ENCODE data around the gene EP400. TPM values are rescaled to one million over a fixed set of nuclear protein-coding genes. Genes with fewer than 3 reads are reported as not detected.

Gene EP400
- total and polyA plus RNA-seq, 2 of the 13 experiments (the other 11 are each of a cell fraction or from before 2014, with no cell fraction given), result 4.9 to 5.0 TPM

DNA sequence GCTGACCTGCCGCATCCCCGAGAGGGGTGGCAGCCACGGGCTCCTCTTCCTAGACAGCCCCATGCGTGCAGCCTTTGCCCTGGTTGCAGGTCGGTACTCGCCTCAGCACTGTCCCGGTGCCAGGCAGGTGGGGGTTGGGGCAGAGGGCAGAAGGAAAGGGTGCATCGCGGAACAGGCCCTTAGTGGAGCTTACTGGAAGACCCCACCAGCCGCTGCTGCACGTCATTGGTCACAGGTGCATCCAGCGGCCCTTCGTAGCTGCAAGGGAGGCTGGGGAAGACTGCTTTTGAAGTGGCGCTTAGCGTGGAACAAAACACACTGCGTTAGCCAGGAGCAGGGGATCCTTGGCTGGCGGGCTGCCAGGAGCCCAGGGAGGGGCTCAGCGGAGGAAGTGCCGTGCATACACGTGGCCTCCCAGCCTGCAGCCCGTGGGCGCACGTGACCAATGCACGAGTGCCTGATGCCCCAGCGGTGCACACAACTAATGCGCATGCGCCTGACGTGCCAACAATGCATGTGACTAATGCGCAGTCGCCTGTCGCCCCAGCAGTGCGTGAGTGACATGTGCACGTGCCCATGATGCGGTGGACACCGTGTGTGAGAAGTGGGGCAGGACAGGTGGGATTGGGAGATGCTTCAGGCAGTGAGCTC is 5.0 kb upstream of the EP400 start (continued):
- no peak for TF ChIP-seq KDM3A (CRISPR knock-in tag; IDR thresholded peaks at IDR 0.05; ENCODE audit: low read depth)
- TF ChIP-seq KLF13 (CRISPR knock-in tag; IDR thresholded peaks at IDR 0.05), result no peak
- TF ChIP-seq, protein P1, sequence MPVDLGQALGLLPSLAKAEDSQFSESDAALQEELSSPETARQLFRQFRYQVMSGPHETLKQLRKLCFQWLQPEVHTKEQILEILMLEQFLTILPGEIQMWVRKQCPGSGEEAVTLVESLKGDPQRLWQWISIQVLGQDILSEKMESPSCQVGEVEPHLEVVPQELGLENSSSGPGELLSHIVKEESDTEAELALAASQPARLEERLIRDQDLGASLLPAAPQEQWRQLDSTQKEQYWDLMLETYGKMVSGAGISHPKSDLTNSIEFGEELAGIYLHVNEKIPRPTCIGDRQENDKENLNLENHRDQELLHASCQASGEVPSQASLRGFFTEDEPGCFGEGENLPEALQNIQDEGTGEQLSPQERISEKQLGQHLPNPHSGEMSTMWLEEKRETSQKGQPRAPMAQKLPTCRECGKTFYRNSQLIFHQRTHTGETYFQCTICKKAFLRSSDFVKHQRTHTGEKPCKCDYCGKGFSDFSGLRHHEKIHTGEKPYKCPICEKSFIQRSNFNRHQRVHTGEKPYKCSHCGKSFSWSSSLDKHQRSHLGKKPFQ (CRISPR knock-in tag; IDR thresholded peaks at IDR 0.05; ENCODE audit: insufficient replicate concordance), result no peak
- no peak for TF ChIP-seq ZNF777 (CRISPR knock-in tag; IDR thresholded peaks at IDR 0.05)
- no peak for TF ChIP-seq CREB1 (IDR thresholded peaks at IDR 0.05)
- no peak for TF ChIP-seq CREB1 (CRISPR knock-in tag; IDR thresholded peaks at IDR 0.05)
- TF ChIP-seq NCOA1 (CRISPR knock-in tag; IDR thresholded peaks at IDR 0.05), result no peak
- TF ChIP-seq, protein P2, sequence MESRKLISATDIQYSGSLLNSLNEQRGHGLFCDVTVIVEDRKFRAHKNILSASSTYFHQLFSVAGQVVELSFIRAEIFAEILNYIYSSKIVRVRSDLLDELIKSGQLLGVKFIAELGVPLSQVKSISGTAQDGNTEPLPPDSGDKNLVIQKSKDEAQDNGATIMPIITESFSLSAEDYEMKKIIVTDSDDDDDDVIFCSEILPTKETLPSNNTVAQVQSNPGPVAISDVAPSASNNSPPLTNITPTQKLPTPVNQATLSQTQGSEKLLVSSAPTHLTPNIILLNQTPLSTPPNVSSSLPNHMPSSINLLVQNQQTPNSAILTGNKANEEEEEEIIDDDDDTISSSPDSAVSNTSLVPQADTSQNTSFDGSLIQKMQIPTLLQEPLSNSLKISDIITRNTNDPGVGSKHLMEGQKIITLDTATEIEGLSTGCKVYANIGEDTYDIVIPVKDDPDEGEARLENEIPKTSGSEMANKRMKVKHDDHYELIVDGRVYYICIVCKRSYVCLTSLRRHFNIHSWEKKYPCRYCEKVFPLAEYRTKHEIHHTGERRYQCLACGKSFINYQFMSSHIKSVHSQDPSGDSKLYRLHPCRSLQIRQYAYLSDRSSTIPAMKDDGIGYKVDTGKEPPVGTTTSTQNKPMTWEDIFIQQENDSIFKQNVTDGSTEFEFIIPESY (CRISPR knock-in tag; IDR thresholded peaks at IDR 0.05), result peak; percentile 59; the same call in 1 of the 2 replicates
- TF ChIP-seq RELA (CRISPR knock-in tag; IDR thresholded peaks at IDR 0.05), result no peak
- TF ChIP-seq, protein P3, sequence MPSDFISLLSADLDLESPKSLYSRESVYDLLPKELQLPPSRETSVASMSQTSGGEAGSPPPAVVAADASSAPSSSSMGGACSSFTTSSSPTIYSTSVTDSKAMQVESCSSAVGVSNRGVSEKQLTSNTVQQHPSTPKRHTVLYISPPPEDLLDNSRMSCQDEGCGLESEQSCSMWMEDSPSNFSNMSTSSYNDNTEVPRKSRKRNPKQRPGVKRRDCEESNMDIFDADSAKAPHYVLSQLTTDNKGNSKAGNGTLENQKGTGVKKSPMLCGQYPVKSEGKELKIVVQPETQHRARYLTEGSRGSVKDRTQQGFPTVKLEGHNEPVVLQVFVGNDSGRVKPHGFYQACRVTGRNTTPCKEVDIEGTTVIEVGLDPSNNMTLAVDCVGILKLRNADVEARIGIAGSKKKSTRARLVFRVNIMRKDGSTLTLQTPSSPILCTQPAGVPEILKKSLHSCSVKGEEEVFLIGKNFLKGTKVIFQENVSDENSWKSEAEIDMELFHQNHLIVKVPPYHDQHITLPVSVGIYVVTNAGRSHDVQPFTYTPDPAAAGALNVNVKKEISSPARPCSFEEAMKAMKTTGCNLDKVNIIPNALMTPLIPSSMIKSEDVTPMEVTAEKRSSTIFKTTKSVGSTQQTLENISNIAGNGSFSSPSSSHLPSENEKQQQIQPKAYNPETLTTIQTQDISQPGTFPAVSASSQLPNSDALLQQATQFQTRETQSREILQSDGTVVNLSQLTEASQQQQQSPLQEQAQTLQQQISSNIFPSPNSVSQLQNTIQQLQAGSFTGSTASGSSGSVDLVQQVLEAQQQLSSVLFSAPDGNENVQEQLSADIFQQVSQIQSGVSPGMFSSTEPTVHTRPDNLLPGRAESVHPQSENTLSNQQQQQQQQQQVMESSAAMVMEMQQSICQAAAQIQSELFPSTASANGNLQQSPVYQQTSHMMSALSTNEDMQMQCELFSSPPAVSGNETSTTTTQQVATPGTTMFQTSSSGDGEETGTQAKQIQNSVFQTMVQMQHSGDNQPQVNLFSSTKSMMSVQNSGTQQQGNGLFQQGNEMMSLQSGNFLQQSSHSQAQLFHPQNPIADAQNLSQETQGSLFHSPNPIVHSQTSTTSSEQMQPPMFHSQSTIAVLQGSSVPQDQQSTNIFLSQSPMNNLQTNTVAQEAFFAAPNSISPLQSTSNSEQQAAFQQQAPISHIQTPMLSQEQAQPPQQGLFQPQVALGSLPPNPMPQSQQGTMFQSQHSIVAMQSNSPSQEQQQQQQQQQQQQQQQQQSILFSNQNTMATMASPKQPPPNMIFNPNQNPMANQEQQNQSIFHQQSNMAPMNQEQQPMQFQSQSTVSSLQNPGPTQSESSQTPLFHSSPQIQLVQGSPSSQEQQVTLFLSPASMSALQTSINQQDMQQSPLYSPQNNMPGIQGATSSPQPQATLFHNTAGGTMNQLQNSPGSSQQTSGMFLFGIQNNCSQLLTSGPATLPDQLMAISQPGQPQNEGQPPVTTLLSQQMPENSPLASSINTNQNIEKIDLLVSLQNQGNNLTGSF (CRISPR knock-in tag; IDR thresholded peaks at IDR 0.05), result no peak
- no peak for TF ChIP-seq MEIS2 (CRISPR knock-in tag; IDR thresholded peaks at IDR 0.05)
- TF ChIP-seq ZC3H13 (CRISPR knock-in tag; IDR thresholded peaks at IDR 0.05), result 0 out of 2 replicates have a peak, but pooled peaks have one; percentile 37
- no peak for TF ChIP-seq ARNT (IDR thresholded peaks at IDR 0.05)
- no peak for TF ChIP-seq ZNF136 (CRISPR knock-in tag; IDR thresholded peaks at IDR 0.05; ENCODE audit: low read depth)
